ENCODE results near the gene FAM50B. TPM values are rescaled to one million over a fixed set of nuclear protein-coding genes. Genes with fewer than 3 reads are reported as not detected.

FAM50B gene
- total and polyA plus RNA-seq, 2 of the 13 experiments (the other 11 are each of a cell fraction or from before 2014, with no cell fraction given) = 0.05 TPM; not detected in 1

DNA sequence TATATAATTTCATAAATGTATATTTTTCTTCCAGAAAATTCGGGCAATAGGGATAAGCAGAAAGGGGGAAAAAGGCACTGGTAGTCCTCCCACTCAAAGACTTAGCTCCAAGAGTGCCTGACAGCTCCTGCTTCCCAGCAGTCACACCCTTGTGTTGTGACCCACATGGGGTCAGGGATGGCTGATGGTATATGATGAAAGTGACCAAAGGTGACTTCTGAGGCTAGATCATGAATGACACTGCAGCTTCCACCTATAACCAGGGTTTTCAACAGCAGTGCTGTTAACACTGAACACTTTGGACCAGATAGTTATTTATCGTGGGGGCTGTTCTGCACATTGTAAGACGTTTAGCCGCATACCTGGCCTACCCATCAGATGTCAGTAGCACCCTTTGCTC, 22.3 kb downstream of the FAM50B start (continued):
- no peak for TF ChIP-seq ZNF776 (CRISPR knock-in tag; IDR thresholded peaks at IDR 0.05)
- no peak for TF ChIP-seq GABPA (IDR thresholded peaks at IDR 0.05; ENCODE audit: low read depth, low read length)
- no peak for TF ChIP-seq GABPA (CRISPR knock-in tag; IDR thresholded peaks at IDR 0.05; ENCODE audit: low read depth)
- TF ChIP-seq ZNF3 (CRISPR knock-in tag; IDR thresholded peaks at IDR 0.05) = no peak
- TF ChIP-seq, protein P1, sequence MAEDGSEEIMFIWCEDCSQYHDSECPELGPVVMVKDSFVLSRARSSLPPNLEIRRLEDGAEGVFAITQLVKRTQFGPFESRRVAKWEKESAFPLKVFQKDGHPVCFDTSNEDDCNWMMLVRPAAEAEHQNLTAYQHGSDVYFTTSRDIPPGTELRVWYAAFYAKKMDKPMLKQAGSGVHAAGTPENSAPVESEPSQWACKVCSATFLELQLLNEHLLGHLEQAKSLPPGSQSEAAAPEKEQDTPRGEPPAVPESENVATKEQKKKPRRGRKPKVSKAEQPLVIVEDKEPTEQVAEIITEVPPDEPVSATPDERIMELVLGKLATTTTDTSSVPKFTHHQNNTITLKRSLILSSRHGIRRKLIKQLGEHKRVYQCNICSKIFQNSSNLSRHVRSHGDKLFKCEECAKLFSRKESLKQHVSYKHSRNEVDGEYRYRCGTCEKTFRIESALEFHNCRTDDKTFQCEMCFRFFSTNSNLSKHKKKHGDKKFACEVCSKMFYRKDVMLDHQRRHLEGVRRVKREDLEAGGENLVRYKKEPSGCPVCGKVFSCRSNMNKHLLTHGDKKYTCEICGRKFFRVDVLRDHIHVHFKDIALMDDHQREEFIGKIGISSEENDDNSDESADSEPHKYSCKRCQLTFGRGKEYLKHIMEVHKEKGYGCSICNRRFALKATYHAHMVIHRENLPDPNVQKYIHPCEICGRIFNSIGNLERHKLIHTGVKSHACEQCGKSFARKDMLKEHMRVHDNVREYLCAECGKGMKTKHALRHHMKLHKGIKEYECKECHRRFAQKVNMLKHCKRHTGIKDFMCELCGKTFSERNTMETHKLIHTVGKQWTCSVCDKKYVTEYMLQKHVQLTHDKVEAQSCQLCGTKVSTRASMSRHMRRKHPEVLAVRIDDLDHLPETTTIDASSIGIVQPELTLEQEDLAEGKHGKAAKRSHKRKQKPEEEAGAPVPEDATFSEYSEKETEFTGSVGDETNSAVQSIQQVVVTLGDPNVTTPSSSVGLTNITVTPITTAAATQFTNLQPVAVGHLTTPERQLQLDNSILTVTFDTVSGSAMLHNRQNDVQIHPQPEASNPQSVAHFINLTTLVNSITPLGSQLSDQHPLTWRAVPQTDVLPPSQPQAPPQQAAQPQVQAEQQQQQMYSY (CRISPR knock-in tag; IDR thresholded peaks at IDR 0.05) = no peak
- TF ChIP-seq, protein P2, sequence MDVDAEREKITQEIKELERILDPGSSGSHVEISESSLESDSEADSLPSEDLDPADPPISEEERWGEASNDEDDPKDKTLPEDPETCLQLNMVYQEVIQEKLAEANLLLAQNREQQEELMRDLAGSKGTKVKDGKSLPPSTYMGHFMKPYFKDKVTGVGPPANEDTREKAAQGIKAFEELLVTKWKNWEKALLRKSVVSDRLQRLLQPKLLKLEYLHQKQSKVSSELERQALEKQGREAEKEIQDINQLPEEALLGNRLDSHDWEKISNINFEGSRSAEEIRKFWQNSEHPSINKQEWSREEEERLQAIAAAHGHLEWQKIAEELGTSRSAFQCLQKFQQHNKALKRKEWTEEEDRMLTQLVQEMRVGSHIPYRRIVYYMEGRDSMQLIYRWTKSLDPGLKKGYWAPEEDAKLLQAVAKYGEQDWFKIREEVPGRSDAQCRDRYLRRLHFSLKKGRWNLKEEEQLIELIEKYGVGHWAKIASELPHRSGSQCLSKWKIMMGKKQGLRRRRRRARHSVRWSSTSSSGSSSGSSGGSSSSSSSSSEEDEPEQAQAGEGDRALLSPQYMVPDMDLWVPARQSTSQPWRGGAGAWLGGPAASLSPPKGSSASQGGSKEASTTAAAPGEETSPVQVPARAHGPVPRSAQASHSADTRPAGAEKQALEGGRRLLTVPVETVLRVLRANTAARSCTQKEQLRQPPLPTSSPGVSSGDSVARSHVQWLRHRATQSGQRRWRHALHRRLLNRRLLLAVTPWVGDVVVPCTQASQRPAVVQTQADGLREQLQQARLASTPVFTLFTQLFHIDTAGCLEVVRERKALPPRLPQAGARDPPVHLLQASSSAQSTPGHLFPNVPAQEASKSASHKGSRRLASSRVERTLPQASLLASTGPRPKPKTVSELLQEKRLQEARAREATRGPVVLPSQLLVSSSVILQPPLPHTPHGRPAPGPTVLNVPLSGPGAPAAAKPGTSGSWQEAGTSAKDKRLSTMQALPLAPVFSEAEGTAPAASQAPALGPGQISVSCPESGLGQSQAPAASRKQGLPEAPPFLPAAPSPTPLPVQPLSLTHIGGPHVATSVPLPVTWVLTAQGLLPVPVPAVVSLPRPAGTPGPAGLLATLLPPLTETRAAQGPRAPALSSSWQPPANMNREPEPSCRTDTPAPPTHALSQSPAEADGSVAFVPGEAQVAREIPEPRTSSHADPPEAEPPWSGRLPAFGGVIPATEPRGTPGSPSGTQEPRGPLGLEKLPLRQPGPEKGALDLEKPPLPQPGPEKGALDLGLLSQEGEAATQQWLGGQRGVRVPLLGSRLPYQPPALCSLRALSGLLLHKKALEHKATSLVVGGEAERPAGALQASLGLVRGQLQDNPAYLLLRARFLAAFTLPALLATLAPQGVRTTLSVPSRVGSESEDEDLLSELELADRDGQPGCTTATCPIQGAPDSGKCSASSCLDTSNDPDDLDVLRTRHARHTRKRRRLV (CRISPR knock-in tag; IDR thresholded peaks at IDR 0.05) = no peak
- TF ChIP-seq, protein P3, sequence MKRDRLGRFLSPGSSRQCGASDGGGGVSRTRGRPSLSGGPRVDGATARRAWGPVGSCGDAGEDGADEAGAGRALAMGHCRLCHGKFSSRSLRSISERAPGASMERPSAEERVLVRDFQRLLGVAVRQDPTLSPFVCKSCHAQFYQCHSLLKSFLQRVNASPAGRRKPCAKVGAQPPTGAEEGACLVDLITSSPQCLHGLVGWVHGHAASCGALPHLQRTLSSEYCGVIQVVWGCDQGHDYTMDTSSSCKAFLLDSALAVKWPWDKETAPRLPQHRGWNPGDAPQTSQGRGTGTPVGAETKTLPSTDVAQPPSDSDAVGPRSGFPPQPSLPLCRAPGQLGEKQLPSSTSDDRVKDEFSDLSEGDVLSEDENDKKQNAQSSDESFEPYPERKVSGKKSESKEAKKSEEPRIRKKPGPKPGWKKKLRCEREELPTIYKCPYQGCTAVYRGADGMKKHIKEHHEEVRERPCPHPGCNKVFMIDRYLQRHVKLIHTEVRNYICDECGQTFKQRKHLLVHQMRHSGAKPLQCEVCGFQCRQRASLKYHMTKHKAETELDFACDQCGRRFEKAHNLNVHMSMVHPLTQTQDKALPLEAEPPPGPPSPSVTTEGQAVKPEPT (CRISPR knock-in tag; IDR thresholded peaks at IDR 0.05; ENCODE audit: low read depth) = no peak
- peak; percentile 15; the same call in 1 of the 2 replicates for TF ChIP-seq TBX2 (CRISPR knock-in tag; IDR thresholded peaks at IDR 0.05; ENCODE audit: borderline replicate concordance)
- TF ChIP-seq ZNF747 (CRISPR knock-in tag; IDR thresholded peaks at IDR 0.05; ENCODE audit: borderline replicate concordance) = no peak
- TF ChIP-seq ZFP36L2 (CRISPR knock-in tag; IDR thresholded peaks at IDR 0.05) = no peak
- TF ChIP-seq, protein P4, sequence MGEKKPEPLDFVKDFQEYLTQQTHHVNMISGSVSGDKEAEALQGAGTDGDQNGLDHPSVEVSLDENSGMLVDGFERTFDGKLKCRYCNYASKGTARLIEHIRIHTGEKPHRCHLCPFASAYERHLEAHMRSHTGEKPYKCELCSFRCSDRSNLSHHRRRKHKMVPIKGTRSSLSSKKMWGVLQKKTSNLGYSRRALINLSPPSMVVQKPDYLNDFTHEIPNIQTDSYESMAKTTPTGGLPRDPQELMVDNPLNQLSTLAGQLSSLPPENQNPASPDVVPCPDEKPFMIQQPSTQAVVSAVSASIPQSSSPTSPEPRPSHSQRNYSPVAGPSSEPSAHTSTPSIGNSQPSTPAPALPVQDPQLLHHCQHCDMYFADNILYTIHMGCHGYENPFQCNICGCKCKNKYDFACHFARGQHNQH (CRISPR knock-in tag; IDR thresholded peaks at IDR 0.05) = peak; percentile 53; the same call in 1 of the 2 replicates
- TF ChIP-seq FIP1L1 (IDR thresholded peaks at IDR 0.05; ENCODE audit: borderline replicate concordance, insufficient read depth, low read depth, low read length) = no peak
- TF ChIP-seq, protein P5, sequence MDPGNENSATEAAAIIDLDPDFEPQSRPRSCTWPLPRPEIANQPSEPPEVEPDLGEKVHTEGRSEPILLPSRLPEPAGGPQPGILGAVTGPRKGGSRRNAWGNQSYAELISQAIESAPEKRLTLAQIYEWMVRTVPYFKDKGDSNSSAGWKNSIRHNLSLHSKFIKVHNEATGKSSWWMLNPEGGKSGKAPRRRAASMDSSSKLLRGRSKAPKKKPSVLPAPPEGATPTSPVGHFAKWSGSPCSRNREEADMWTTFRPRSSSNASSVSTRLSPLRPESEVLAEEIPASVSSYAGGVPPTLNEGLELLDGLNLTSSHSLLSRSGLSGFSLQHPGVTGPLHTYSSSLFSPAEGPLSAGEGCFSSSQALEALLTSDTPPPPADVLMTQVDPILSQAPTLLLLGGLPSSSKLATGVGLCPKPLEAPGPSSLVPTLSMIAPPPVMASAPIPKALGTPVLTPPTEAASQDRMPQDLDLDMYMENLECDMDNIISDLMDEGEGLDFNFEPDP (CRISPR knock-in tag; conservative IDR thresholded peaks at IDR 0.05) = no peak
- no peak for TF ChIP-seq ZNF550 (CRISPR knock-in tag; IDR thresholded peaks at IDR 0.05; ENCODE audit: borderline replicate concordance)
- no peak for TF ChIP-seq FOXC1 (CRISPR knock-in tag; IDR thresholded peaks at IDR 0.05; ENCODE audit: borderline replicate concordance)
- TF ChIP-seq, protein P6, sequence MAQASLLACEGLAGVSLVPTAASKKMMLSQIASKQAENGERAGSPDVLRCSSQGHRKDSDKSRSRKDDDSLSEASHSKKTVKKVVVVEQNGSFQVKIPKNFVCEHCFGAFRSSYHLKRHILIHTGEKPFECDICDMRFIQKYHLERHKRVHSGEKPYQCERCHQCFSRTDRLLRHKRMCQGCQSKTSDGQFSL (CRISPR knock-in tag; IDR thresholded peaks at IDR 0.05) = no peak

Measured in HepG2 (cell line).